ENCODE data around the gene KRT27. TPM values are rescaled to one million over a fixed set of nuclear protein-coding genes. Genes with fewer than 3 reads are reported as not detected.

Gene KRT27
- total RNA-seq, 2 experiments from 2014 or later, result not detected

DNA sequence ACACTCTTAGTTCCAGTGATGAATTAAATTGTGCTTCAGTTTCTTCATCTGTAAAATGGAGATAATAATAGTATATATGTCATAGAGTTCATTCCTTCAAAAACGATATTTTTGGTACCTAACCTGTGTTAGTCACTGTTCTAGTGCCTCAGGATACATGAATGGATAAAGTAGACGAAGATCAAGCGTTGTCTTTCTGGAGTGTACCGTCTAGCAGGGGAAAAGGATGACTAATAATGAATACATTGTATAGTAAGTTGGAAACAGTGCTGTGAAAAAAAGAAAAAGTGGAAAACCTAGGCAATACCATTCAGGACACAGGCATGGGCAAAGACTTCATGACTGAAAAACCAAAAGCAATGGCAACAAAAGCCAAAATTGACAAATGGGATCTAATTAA is 31.5 kb upstream of the KRT27 start:
- POLR2A ChIA-PET, result no interaction called here
- CTCF ChIA-PET, result no interaction called here

DNA sequence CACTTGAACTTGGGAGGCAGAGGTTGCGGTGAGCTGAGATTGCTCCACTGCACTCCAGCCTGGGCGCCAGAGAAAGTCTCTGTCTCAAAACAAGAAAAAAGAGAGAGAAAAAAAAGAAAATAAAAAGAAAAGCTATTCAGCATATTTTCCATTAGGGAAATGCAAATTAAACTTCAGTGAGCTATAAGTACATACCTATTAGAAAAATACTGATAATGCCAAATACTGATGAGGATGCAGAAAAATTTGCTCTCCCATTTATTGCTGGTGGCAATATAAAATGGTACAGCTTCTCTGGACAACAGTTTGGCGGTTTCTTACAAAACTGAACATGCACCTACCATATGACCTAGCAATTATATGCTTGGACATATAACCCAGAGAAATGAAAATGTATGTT is 30.3 kb upstream of the KRT27 start:
- POLR2A ChIA-PET, result interaction anchor here (0.5 kb wide), 1 partner anchor 22 kb away, joined by 3 read pairs; no protein-coding TSS in a partner anchor
- CTCF ChIA-PET, result interaction anchor here (0.7 kb wide), 1 partner anchor 217 kb away, joined by 3 read pairs; no protein-coding TSS in a partner anchor

DNA sequence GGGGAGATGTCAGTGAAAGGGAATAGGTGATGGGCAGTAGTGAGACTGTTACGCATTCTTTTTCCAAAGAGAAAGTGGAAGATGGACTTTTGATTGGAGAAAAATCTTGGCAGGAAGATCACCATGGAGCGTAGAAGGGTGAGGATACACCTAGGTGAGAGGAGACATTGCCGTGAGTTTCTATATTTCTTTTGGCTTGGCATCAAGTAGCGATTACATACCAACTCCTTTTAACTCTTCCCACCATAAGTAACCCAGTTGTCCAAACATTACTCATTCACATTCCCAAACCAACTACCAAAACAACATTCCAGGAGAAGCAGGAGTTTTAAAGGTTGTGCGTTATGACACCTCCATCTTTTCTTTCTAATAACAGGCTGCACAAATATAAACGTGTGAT is 28.1 kb upstream of the KRT27 start:
- POLR2A ChIA-PET, result no interaction called here
- CTCF ChIA-PET, result no interaction called here

DNA sequence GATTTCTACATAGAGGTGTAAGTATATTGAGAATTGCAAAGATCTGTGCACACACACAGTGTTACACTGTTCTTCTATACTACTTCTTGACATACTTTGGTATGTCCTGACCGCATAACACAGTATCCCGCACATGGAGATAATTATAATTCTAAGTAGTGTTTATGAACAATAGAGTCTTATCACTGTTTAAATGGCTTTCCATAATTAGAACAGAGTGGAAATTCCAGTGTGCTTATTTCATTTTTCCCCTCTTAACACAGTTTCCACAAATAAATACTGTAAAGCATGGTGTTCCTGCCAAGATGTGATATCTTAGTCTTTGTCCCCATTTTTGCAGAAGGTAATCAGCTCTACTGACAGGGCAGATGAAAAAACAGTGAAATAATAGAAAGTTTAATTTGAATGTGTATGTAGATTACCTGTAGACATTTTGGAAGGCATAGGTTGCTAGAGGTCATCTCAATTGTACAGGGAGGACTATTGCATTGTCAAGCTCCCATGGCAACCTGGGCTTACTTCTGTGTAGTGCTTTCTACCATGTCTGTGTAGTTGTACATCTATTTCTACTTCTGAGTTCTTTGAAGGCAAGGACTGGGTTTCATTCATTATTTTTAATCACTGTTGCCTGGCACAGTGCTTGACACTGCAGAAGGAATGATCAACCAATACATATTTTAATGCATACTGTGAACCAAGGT is 27.5 kb upstream of the KRT27 start:
- POLR2A ChIA-PET, result no interaction called here
- CTCF ChIA-PET, result interaction anchor here (1.4 kb wide), 1 partner anchor 853 kb away, joined by 5 read pairs; no protein-coding TSS in a partner anchor

DNA sequence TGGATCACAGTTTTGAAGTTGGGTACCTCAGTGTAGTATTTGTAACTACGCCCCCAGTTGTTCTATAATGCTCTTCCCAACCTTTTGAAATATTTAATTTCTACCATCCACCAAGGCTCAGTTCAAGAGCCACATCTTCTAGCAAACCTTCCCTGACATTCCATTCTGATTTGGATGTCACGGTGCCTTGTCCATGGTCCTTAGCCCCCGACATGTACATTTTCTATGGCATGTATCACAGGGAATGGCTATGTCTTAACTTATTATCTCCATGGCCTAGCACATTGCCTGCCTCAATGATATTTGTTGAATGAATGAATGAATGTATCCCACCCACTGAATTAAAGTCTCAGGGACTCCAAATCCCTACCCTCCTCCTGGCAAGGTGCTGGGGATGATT is 23.8 kb upstream of the KRT27 start:
- CTCF ChIA-PET, result interaction anchor here (1.6 kb wide), 1 partner anchor 857 kb away, joined by 5 read pairs; no protein-coding TSS in a partner anchor
- POLR2A ChIA-PET, result no interaction called here

DNA sequence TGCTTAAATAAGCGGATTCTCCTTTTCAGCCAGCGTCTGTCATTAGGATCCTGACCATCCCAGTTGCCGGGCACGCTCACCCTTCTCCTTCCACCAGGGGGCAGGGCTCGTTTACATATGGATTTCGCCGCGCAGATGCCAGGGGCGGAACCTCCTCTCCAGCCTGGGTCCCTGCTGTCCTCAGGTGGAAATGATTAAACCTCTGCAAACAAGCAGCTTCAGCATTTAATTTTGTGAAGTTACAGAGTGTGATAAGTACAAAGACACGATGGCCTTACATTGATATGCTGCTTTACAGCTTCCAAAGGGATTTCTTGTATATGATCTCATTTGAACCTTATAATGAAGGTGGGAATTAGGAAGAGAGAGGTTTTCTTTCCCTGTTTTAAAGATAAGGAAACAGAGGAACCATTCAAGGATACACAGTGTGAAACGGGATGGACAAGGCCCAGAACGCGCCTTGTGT is 21.3 kb upstream of the KRT27 start:
- POLR2A ChIA-PET, result interaction anchor here (0.6 kb wide), 1 partner anchor 1006 kb away, joined by 3 read pairs; no protein-coding TSS in a partner anchor
- CTCF ChIA-PET, result interaction anchor here (0.6 to 1.5 kb wide), 5 partner anchors 15 to 519 kb away, joined by 3 to 4 read pairs (median 3); no protein-coding TSS in a partner anchor

DNA sequence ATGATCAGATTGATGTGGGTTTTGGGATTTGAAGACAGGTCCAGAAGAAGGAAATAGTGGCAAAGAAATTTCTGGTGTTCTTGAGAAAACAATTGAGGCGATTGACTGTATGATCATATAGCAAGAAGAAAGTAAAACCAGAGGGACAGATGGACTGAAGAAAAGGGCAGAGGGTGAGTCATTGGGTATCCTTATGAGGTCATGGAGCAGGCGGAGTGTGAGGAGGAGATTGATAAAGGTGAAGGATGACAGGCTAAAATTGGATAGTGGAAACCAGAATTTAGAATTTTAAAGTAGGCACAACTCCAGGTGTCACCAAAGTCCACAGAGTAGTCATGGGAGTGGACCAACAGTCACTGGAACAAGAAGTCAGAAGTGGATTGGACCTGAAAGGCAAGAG is 18.8 kb upstream of the KRT27 start:
- CTCF ChIA-PET, result no interaction called here
- POLR2A ChIA-PET, result no interaction called here

DNA sequence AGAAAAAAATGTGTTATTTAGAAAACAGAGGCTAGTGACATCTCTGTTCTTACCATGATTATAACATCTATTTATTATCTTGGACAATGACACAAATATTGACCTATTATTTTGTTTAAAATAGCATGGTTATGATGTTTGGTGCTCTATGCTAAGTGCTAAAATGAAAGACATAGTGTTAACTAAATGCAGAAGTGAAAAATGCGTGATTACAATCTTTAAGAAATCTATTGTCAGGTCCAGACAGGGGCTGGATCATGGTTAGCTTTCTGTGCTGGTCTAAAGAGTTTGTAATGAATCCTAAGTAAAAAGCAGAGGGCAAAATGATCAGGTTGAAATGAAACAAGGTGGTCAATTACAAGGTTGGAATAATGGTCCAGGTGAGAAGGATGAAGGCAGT is 18.0 kb upstream of the KRT27 start:
- ChIA-PET POLR2A (no interaction called here), CTCF (no interaction called here)

DNA sequence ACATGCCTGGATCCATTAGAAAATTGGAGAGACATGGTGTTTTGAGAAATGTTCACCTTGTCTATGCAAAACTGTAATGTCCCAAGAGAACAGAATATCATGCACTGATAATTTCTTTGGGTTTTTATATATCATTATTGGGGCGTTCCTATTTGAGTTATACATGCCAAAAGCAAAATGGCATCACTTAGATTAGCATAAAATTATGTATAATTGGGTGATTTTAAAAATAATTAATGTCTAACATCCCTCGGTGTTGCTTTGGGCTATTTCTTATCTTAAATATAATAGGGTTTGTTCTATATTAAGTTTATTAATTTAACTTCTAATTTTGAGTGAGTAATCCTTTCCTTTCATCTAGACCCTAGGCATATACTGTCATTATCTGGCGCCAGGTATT is 17.5 kb upstream of the KRT27 start, which contains the start of gene KRT28:
KRT28 (minus strand) TSS at position 101 of the 400 bp plus-strand sequence; CDS start at position 35, 66 bp downstream.
- CTCF ChIA-PET, result interaction anchor here (0.6 kb wide), 1 partner anchor 551 kb away, joined by 3 read pairs; the partner anchor contains the start of gene KRT33A
- POLR2A ChIA-PET, result no interaction called here

DNA sequence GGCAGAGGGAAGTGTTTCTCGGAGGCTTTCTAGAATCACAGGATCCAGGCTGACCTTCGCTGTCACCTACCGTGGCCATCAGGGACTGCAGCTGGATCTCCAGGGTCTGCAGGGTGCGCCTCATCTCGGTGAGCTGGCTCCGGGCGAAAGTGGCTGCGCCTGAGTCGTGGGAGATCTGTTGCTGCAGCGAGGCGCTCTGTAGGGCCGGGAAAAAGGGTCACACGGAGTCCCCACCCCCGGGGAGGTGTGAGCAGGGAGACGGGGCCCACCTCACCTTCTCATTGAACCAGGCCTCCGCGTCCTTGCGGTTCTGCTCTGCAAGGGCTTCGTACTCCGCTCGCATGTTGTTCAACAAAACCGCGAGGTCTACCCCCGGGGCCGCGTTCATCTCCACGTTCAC is 14.5 kb upstream of the KRT27 start:
- ChIA-PET CTCF (no interaction called here), POLR2A (no interaction called here)

DNA sequence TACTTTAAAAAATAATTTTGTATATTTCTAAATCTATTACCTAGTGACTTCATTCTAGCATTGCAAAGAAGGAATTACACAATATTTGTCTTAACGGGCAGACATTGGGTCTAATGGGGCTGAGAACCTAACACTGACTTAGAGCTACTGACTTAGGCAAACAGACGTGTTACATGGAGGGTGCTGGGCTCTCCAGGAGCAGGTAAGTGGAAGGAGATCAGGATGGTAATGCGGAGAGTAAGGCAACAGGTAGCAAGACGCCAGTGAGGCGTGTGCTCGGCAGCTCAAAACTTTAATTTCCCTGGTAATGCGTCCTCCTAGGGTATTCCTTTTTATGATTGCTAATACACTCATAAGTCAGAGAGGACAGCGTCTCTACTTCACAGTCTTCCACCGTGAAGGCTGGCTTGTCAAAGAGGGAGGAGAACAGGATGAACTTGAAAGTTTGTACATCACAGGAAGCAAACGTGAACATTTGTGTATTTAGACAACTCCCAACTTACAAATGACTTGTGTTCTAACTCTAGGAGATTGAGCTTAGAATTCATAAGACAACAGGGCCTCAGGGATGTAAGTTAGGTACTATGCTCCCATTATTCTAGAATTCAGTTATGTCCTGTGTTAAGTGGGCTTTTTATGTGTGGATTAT is 12.8 kb upstream of the KRT27 start:
- ChIA-PET CTCF (interaction anchor here (0.6 kb wide), 1 partner anchor 533 kb away, joined by 6 read pairs; no protein-coding TSS in a partner anchor), POLR2A (no interaction called here)

DNA sequence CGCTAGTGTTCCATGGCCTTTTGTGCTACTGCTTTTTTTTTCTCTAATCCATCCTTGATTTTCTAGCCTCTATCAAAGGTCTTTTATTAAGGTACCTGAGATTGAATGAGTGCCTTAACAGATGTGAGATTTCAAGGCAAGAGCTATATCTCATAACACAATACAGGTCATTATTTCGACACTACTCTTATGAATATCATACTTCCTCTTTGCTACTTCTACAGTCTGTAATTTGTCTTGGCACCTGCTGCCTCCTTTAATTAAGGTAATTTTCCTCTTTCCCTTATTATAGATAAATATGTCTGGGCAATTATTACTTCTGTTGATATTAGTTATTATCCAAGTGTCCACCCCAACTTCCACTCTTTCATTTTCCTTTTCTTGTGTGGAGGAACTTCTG is 12.1 kb upstream of the KRT27 start:
- ChIA-PET POLR2A (no interaction called here), CTCF (interaction anchor here (0.6 kb wide), 1 partner anchor 533 kb away, joined by 6 read pairs; no protein-coding TSS in a partner anchor)

DNA sequence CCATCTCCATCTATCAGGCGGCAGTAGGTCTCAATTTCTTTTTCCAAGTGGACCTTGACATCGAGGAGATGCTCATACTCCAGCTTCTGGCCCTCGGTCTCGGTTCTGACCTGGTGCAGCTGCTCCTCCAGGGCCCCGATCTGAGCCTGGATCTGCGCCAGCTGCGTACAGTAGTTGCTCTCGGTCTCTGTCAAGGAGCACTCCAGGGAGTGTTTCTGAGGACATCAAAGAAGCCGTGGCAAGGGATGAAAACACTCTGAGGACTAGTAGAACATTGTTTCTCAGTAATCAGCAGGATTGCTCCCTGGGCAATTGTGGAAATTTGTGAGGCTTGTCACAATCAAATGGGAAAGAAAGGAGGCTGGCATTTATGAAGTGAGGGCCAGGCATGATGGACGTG is 11.5 kb upstream of the KRT27 start:
- POLR2A ChIA-PET, result no interaction called here
- CTCF ChIA-PET, result no interaction called here

DNA sequence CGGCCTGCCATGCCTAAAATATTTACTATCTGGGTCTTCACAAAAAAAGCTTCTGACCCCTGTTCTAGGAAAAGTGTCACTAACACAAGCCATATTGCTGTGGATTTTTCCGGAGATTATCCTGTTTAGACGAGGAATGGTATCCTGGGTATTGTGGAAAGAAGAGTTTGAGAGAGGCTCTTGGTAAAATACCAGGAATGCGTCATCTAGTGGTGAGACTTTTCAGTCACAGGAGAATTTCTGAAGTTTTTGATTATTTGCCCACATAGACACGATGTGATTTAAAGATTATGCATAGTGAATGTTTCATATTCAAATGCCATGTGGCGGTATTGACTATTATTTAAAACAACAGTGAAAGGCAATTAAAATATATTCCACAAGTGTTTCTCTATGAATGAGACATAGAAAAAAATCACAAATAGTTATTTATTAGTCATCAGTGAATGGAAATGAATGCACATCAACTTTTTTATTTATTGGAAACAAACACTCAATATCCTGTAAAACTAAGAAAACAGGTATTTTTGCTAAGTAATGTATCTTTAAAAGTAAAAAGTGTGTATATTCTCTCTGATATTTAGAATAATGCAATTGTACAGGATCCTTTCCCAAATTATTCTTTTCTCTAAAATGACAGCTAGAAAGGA is 9.6 kb upstream of the KRT27 start:
- POLR2A ChIA-PET, result no interaction called here
- CTCF ChIA-PET, result no interaction called here

DNA sequence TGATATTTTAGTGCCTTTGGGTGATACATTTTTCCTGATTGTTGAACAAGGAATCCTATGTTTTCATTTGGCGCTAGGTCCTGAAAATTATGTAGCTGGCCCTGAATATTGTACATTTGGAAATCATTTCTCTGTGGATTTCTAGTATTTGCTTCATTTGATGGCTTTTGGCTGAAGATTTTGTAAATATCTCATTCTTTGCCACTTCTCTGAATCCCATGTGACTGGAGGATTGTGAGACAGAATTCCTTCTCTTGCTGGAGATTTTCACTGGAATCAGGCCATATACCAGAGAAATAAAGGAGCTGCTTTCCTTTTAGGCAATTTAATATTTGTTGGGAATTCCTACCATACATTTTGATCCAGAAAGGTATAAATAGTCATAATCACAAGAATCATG is 8.8 kb upstream of the KRT27 start:
- ChIA-PET POLR2A (no interaction called here), CTCF (interaction anchor here (0.6 kb wide), 1 partner anchor 171 kb away, joined by 4 read pairs; no protein-coding TSS in a partner anchor)

DNA sequence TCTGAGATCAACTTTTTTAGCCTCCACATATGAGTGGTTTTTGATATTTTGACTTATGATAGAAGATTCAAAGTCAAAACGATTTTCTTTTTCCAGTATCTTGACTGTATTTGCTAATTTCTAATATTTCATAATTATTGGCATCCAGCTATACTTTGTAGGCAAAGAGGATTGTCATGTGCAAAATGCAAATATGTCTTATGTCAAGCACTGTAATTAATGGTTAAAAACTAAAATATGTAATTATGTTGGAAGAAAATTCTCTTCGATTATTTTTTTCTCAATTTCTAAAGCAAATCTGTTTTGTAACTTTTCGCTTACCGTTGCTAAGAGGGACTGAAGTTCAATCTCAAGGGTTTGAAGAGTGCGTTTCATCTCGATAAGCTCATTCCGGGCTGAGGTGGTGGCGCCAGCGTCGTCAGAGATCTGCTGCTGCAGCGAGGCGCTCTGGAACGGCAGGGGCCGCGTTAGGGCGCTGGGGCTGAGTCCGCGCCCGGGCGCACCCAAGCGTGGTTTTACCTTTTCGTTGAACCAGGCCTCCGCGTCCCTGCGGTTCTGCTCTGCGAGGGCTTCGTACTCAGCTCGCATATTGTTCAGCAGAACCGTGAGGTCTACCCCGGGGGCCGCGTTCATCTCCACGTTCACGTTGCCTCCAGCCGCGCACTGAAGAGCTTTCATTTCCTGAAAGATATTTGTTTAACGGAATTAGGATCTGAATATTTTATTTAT is 3.0 kb downstream of the KRT27 start:
- ChIA-PET CTCF (no interaction called here), POLR2A (no interaction called here)

DNA sequence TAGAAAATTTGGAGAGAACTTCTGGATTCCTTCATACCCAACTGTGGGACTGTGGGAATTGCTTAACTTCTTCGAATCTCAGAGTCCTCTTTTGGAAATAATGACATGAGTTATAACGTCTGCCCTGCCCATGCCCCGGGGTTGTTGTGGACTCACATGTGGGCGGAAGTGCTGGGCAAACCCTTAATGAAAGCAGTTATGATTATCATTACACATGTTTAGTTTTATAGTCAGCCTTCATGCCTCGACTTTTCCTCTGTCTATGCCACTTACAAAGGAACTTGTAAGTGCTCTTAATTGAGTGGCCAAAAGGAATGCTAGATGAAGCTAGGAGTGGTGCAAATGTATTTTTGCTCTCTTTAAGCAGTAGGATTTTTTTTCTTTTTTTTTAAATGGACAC is 3.9 kb downstream of the KRT27 start:
- ChIA-PET POLR2A (no interaction called here), CTCF (no interaction called here)

DNA sequence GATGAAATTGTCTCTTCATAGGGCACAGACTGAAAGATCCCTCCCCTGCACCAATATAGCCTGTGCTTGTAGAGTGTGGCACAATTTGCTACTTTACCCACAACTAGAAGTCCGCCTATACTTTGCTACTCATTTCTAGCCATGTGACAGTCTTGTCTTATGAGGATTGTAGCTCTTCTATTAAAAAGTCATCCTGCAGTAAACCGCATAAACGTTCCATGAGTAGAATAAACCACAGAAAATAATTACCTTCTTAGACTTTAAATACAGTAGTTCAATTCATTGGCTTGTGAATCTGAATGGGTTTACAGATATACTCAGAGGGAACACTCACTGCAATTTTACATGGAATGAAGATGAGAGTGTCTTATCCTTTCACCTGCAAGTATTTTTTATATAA is 4.4 kb downstream of the KRT27 start:
- ChIA-PET CTCF (no interaction called here), POLR2A (no interaction called here)

DNA sequence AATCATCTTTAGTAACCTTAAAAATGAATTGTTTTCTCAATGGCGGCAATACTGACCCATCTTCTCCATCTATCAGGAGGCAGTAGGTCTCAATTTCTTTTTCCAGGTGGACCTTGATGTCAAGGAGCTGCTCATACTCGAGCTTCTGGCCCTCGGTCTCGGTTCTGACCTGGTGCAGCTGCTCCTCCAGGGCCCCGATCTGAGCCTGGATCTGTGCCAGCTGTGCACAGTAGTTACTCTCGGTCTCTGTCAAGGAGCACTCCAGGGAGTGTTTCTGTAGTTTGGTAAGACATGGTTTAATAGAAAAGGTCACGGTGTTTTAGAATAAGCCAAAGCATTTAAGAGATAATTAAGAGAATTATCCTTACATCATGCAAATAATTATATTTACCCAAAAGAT is 4.9 kb downstream of the KRT27 start:
- CTCF ChIA-PET, result no interaction called here
- POLR2A ChIA-PET, result no interaction called here

DNA sequence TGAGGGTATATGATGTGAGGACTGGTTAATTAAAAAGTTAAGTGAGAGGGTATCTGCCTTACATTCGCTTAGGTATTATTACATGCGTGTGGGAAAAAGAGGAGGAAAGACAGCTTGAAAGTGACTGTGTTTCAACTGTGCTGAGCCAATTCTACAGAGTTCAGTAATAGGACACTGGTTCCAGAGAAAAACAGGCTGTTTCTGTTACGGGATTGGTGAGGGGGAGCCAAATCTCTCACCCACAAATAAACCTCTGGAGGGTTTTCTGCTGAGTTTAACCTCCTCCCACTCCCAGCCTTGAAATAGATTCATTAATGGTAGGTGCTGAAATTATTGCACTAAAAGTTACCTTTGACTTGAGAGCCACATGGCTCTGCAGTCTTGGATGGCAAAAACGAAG is 6.4 kb downstream of the KRT27 start:
- ChIA-PET CTCF (no interaction called here), POLR2A (no interaction called here)
